AG04449 (cell line): ENCODE results near the gene FLT3LG.

Experiments used
- CTCF ChIA-PET: fragments of 350-600 bp; formaldehyde crosslinking; extraction: SDS; loops from one replicate; lab custom pipeline; 2021; ENCODE audit warnings: antibody characterized with exemption; lab: Yijun Ruan, JAX
- POLR2A ChIA-PET: fragments of 400-600, 350-600 bp; formaldehyde crosslinking; extraction: SDS; loops from one replicate; lab custom pipeline; 2020; ENCODE audit warnings: antibody characterized with exemption, inconsistent platforms; lab: Yijun Ruan, JAX
- DNase-seq: peaks from one replicate; pipeline ENCODE4 v3.0.0-alpha.2; 2010; ENCODE audit warnings: low read depth, low spot score
- H3K4me3 ChIP-seq: 2 replicates; pipeline ENCODE4 v1.5.1; 2011; ENCODE audit warnings: low read depth, mild to moderate bottlenecking, control low read depth, low read length
- CTCF ChIP-seq: IDR thresholded peaks from one replicate; pipeline ENCODE4 v1.5.1; 2011; ENCODE audit warnings: mild to moderate bottlenecking, moderate library complexity, low read length, control low read depth, inconsistent platforms; ENCODE audit not compliant: insufficient read depth; ENCODE audit errors: missing control alignments

FLT3LG gene

GRCh38 chr19:49428547-49429451, 45.2 kb upstream of the FLT3LG start:
- CTCF ChIA-PET = interaction anchor here (0.6 to 1.7 kb wide), 3 partner anchors 13 to 36 kb away, joined by 3 to 7 read pairs (median 5); partner anchors contain the start of gene SLC17A7
- no peak overlapping the region for H3K4me3 ChIP-seq
- POLR2A ChIA-PET = no interaction called here

GRCh38 chr19:49430172-49430677, 43.8 kb upstream of the FLT3LG start:
- ChIA-PET CTCF (interaction anchor here (1.7 kb wide), 2 partner anchors 11 to 38 kb away, joined by 5 to 7 read pairs; partner anchors contain the start of gene SLC17A7), POLR2A (no interaction called here)
- no peak for TF ChIP-seq CTCF
- no peak for DNase-seq
- no peak overlapping the region for H3K4me3 ChIP-seq

More at GRCh38 chr19:49428547-49429451, 45.2 kb upstream of the FLT3LG start:
- TF ChIP-seq CTCF = no peak
- DNase-seq = no peak

- no peak for DNase-seq
- TF ChIP-seq CTCF = peak; percentile 31
- ChIA-PET POLR2A (interaction anchor here (0.6 kb wide), 1 partner anchor 64 kb away, joined by 3 read pairs; no protein-coding TSS in a partner anchor), CTCF (no interaction called here)
- no peak overlapping the region for H3K4me3 ChIP-seq
Observed at GRCh38 chr19:49430678-49431329, 43.2 kb upstream of the FLT3LG start.

- CTCF ChIA-PET = no interaction called here
- POLR2A ChIA-PET = interaction anchor here (0.6 kb wide), 1 partner anchor 65 kb away, joined by 3 read pairs; no protein-coding TSS in a partner anchor
- TF ChIP-seq CTCF = no peak
- no peak overlapping the region for H3K4me3 ChIP-seq
- no peak for DNase-seq
Observed at GRCh38 chr19:49431330-49431749, 42.7 kb upstream of the FLT3LG start.

GRCh38 chr19:49432141-49433073, 41.6 kb upstream of the FLT3LG start:
- CTCF ChIA-PET = no interaction called here
- POLR2A ChIA-PET = no interaction called here
- DNase-seq = no peak
- no peak overlapping the region for H3K4me3 ChIP-seq
- TF ChIP-seq CTCF = no peak
